ENCODE measurements around the gene NHLRC2.
"Not testable (repeated sequence)": the region's sequence is repeated elsewhere in the genome, so short reads cannot be mapped to it uniquely, and the experiment has no call there.

The NHLRC2 gene

DNA sequence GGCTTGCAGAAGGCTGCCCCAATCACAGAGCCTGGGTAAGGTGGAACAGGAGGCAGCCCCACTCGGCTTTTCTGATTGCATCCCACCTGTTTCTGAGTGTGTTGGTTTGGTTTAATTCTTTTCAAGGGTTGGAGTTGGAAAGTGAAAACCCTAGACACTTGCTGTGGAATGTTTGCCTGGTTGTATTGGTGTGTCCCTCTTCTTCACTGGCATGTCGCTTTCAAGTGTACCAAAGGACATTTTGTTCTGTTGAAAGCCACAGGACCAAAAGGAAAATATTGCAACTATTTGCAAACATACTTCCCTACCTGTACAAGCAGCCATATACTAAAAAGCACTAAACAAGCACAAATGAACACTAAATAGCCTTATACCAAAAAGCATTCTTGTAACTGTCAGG is 60.5 kb downstream of the NHLRC2 start:
- no peak for DNase-seq

- DNase-seq, result no peak
Observed at GRCh38 chr10:113915540-113915939, 61.1 kb downstream of the NHLRC2 start.

DNA sequence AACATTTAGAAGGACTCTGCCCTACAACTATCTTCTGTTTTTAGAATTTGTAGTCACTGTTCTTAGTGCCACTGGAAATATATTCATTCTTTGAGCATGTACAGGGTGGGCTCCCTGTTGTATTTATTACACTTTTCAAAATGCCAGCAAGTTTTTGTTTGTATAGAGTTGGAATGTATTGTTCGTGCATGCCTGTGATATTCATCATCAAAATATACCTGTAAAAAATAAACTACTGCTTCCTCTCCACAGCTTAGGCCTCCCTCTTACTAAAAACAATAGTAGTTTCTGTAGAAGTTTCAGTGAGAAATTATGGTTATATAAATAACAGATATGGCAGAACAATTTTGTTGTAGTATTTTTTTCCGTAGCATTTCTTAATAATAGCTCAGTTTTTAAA is 61.6 kb downstream of the NHLRC2 start:
- no peak for DNase-seq

- no peak for DNase-seq
Observed at GRCh38 chr10:113917636-113918035, 63.2 kb downstream of the NHLRC2 start.

GRCh38 chr10:113920114-113920513 is 65.7 kb downstream of the NHLRC2 start:
- no peak for DNase-seq

- no peak for DNase-seq
Observed at GRCh38 chr10:113920875-113921274, 66.4 kb downstream of the NHLRC2 start.

DNA sequence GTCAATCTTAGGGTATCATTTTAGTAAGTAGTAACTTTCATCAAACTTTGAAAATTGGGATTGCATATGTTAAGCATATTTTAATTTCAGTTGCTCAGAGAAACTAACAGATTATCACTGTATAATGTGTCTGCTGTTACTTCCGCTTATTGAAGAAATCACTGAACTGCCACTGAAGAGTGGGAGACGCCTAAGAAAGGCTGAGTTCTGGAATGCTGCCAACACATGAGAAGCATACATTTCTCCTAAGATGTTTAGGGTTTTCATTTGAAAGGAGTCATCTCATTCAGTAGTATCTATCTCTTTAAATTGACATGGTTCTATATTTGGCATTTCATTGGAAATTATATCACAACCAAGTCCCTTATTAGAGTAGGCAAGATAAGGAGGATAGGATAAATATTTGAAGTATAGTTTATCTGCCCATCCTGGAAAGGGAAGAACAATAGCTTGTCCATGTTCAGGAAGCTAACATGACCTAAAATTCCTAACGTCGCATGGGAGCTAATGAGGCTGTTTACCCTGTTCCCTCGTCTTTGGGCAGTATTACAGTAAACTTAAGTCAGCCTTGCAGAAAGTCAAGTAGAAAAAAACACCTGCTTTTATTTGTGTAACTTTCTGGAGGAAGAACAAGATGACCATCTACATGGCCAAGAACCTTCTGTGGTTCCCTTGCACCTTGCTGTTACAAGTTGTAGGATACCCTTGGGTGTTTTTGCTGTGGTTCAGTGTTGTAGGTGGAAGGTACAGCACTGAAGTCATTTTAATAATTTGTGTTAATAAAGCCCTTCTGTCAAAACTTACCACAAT is 67.3 kb downstream of the NHLRC2 start:
- no peak for DNase-seq

- DNase-seq, result no peak
Observed at GRCh38 chr10:113922787-113923570, 68.5 kb downstream of the NHLRC2 start.

- DNase-seq, result no peak
Observed at GRCh38 chr10:113924186-113924585, 69.7 kb downstream of the NHLRC2 start.

- no peak for DNase-seq
Observed at GRCh38 chr10:113924664-113925063, 70.2 kb downstream of the NHLRC2 start.

GRCh38 chr10:113927440-113927839 is 73.0 kb downstream of the NHLRC2 start:
- DNase-seq, result no peak

DNA sequence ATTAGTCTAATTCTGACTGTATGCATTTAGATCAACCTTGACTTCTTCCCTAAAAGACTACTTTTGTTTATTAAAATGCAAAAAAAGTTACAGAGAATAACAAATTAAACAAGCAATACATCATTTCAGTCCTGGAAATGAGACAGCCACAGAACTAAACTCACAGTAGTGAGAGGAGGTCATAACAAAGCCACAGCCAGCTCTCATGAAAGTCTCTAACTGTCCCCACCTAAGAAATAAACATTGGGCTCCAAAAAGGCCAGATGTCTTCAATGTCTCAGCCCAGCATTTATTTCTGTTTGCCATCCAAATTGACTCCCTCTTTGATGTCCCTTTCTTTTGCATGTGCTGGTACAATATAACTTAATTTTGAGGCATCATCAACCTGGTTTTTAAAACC is 74.4 kb downstream of the NHLRC2 start:
- DNase-seq, result no peak

- no peak for DNase-seq
Observed at GRCh38 chr10:113929522-113929921, 75.1 kb downstream of the NHLRC2 start.

GRCh38 chr10:113930482-113931057 is 76.1 kb downstream of the NHLRC2 start:
- no peak for DNase-seq

- no peak for DNase-seq
Observed at GRCh38 chr10:113932854-113933253, 78.4 kb downstream of the NHLRC2 start.

- no peak for DNase-seq
Observed at GRCh38 chr10:113933894-113934532, 79.6 kb downstream of the NHLRC2 start.

DNA sequence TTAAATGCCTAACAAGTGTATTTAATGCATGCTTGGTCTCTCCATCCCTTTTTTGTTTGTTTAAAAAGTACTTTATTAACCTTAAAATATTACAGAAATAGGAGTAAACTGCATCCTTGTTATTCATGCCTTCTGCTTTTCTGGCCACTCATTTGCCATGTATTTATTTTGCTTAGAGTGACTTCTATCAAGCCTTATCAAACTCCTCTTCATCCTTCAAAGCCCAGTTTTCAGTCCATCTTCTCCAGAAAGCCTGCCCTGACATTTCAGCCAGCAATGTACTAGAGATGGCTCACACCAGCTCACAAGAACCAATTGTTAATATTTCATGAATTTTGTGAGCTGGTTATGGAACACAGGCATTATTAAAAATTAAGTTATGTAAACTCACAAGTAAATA is 82.8 kb downstream of the NHLRC2 start:
- DNase-seq, result no peak

- DNase-seq, result no peak
Observed at GRCh38 chr10:113937756-113938155, 83.3 kb downstream of the NHLRC2 start.

GRCh38 chr10:113939212-113939860 is 84.9 kb downstream of the NHLRC2 start:
- DNase-seq, result no peak

- no peak for DNase-seq
Observed at GRCh38 chr10:113941140-113941539, 86.7 kb downstream of the NHLRC2 start.

DNA sequence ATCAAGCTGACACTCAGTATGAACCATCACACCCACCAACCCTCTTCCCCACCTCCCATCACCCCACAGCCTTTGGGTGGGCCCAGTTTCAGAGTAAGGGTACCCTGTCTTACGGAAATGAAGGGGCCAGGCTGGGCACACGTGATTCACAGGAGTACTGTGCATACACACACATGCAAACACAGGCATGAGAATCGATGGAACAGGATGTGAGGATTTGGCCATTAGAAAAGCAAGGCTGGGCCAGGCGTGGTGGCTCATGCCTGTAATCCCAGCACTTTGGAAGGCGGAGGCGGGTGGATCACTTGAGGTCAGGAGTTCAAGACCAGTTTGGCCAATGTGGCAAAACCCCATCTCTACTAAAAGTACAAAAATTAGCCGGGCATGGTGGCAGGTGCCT is 88.7 kb downstream of the NHLRC2 start:
- DNase-seq, result not testable (repeated sequence)

DNA sequence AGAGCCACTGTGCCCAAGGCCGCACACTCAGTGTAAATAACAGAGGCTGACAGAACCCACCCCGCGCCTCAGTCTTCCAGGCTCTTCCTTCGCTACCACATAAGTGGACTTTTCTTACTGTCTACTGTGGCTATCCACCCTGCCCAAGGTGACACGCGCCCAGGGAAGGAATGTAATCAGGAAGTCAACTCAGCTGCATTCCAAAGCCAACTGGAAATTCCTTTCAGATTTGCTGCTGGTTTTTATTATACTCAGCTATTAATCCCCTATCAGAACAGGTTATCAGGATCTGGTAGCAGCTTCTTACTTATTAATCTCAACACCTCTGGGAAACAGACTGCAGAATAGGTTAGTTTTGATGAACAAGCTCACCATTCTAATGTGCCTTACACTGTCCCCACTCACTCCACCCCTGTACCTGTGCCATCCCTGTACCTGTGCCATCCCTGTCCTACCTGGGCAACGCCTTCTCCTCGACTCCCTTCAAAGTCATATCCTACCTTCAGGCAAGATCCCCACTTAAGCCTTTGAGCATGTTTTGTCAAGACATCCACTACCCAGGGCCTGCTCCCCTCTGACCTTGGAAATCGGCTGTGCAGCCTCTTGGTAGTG is 90.7 kb downstream of the NHLRC2 start:
- no peak for DNase-seq

All from CD4-positive, alpha-beta T cell treated with Interferon alpha-2 for 1 hour (primary cell).